ENCODE data around the gene IFT122. TPM values are rescaled to one million over a fixed set of nuclear protein-coding genes. Genes with fewer than 3 reads are reported as not detected.
"Not testable (repeated sequence)": the region's sequence is repeated elsewhere in the genome, so short reads cannot be mapped to it uniquely, and the experiment has no call there.

Gene IFT122
- total RNA-seq, 2 experiments from 2014 or later, result 21.6 to 37.0 TPM

DNA sequence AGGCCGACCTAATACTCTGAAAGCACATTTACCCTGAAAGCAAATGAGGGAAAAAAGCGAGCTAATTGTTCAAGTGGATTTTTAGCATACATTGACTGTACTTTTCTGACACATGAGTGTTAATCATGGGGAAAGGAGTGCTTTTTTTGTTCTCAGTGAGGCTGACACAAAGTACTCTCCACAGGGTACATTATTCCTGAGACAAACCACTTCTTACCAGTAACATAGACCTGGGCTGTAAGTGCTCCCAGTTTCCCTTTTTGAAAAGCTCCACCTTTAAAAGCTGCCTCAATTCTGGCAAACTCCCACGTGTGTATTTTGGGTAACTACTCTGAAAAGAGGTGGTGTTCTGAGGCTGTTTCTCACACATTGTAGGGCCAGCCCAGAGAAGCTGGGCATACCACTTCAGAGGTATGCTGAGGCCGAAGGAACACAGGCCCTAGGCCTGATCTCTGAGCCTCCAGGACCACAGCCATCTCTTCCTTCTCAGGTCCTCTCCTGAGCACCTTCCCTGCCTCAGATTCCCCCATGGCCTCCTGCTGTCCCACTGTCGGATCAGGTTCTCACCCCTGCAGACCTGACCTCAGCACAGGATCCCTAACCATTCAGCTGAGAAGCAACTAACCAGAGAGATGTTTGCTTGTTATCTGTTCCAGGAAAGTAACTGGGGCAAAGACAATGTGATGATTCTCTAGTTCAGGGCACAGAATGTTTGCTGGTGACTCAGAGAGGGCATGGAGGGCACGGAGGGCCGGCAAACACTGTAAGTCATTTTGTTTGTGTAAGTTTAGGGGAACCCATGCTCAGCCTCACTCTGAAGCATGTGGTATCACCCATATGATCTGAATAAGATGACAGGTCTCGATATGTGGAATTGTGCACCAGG, 58.8 kb downstream of the IFT122 start:
- CTCF ChIA-PET (ENCODE audit: unreplicated experiment); DNase-seq (ENCODE audit: low spot score); H3K27ac ChIP-seq (ENCODE audit: low read depth, low read length, poor library complexity, severe bottlenecking); H3K4me3 ChIP-seq (ENCODE audit: low read depth, low read length, poor library complexity, severe bottlenecking); BruUV-seq (replicated peaks); H3K4me2 ChIP-seq (ENCODE audit: low read length); H3K4me1 ChIP-seq (ENCODE audit: insufficient read depth, low read length, poor library complexity, severe bottlenecking); H2AFZ ChIP-seq (ENCODE audit: low read length); H4K20me1 ChIP-seq (ENCODE audit: insufficient read depth, low read length); H3K9me3 ChIP-seq (ENCODE audit: low read length); POLR2A ChIA-PET; H3K79me2 ChIP-seq (ENCODE audit: insufficient read depth, low read depth, low read length); H3K36me3 ChIP-seq (ENCODE audit: insufficient read depth, low read length); intact Hi-C loops (cut with micrococcal nuclease; ENCODE audit: unreplicated experiment); H3K9me2 ChIP-seq (ENCODE audit: insufficient read depth, low read length): not testable (repeated sequence)

DNA sequence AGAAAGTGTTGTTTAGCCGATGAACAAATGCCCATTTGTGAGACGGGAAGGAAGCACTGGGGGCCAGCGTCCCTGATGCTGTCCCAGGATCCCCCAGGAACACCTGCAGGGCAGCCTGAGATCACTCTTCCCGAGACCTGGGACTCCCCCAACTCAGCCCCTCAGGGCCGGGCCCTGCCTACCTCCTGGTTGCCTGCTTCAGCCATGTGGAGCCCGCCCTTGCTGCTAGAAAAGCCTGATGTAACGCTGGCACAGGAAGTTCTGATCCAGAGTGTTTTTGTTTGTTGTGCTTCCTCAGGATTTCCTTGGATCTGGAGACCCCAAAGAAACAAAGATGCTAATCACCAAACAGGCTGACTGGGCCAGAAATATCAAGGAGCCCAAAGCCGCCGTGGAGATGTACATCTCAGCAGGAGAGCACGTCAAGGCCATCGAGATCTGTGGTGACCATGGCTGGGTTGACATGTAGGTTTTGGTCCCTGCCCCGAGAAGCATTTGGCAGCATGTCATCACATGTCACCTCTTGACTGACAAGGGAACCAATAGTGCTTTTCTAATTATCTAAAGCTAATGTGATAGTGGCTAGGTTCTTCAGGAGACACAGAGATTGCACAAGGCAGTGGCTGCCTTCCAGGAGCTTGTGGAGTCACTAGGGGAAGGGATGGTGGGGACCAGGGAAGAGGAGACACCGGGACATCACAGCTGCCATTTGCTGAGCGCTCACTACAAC, 59.7 kb downstream of the IFT122 start:
- DNase-seq (ENCODE audit: low spot score); intact Hi-C loops (cut with micrococcal nuclease; ENCODE audit: unreplicated experiment); H3K79me2 ChIP-seq (ENCODE audit: insufficient read depth, low read depth, low read length); H3K36me3 ChIP-seq (ENCODE audit: insufficient read depth, low read length); H4K20me1 ChIP-seq (ENCODE audit: insufficient read depth, low read length); POLR2A ChIA-PET; BruUV-seq (replicated peaks); H3K9me2 ChIP-seq (ENCODE audit: insufficient read depth, low read length); H3K4me1 ChIP-seq (ENCODE audit: insufficient read depth, low read length, poor library complexity, severe bottlenecking); H3K9me3 ChIP-seq (ENCODE audit: low read length); H2AFZ ChIP-seq (ENCODE audit: low read length); H3K27ac ChIP-seq (ENCODE audit: low read depth, low read length, poor library complexity, severe bottlenecking); H3K4me2 ChIP-seq (ENCODE audit: low read length); H3K4me3 ChIP-seq (ENCODE audit: low read depth, low read length, poor library complexity, severe bottlenecking): not testable (repeated sequence)
- CTCF ChIA-PET (ENCODE audit: unreplicated experiment), result interaction anchor here (0.6 kb wide), 1 partner anchor 125 kb away, joined by 4 read pairs; no protein-coding TSS in a partner anchor

DNA sequence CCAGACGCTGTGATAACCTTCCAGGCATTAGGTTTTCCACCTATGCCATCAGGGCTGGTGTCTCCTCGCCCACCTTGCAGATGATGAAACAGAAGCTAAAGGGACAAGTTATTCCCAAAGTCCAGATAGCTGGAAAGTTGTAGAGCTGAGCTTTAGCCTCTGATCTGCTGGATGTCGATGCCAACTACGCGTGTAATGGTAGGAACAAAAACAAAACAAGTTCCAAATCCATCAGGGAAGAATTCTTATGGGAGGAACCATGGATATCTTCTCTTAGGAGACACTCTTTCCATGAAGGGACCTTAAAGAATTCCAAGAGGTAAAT, 60.3 kb downstream of the IFT122 start:
- ChIA-PET CTCF (ENCODE audit: unreplicated experiment) (interaction anchor here (0.6 kb wide), 1 partner anchor 124 kb away, joined by 4 read pairs; no protein-coding TSS in a partner anchor), POLR2A (no interaction called here)
- Histone ChIP-seq H3K79me2 (ENCODE audit: insufficient read depth, low read depth, low read length) (no peaks in the 10 kb centered on the region), H3K36me3 (ENCODE audit: insufficient read depth, low read length) (peaks cover 7% of the 10 kb centered on the region; the same call in 1 of the 2 replicates), H4K20me1 (ENCODE audit: insufficient read depth, low read length) (no peaks in the 10 kb centered on the region), H3K9me3 (ENCODE audit: low read length) (no peaks in the 10 kb centered on the region), H2AFZ (ENCODE audit: low read length) (no peak overlapping the region), H3K4me1 (ENCODE audit: insufficient read depth, low read length, poor library complexity, severe bottlenecking) (no peaks in the 10 kb centered on the region), H3K9me2 (ENCODE audit: insufficient read depth, low read length) (no peaks in the 10 kb centered on the region), H3K27ac (ENCODE audit: low read depth, low read length, poor library complexity, severe bottlenecking) (no peak overlapping the region), H3K4me2 (ENCODE audit: low read length) (no peak overlapping the region), H3K4me3 (ENCODE audit: low read depth, low read length, poor library complexity, severe bottlenecking) (no peak overlapping the region)
- BruUV-seq (replicated peaks), result no TSS peak
- TF ChIP-seq, protein P1, sequence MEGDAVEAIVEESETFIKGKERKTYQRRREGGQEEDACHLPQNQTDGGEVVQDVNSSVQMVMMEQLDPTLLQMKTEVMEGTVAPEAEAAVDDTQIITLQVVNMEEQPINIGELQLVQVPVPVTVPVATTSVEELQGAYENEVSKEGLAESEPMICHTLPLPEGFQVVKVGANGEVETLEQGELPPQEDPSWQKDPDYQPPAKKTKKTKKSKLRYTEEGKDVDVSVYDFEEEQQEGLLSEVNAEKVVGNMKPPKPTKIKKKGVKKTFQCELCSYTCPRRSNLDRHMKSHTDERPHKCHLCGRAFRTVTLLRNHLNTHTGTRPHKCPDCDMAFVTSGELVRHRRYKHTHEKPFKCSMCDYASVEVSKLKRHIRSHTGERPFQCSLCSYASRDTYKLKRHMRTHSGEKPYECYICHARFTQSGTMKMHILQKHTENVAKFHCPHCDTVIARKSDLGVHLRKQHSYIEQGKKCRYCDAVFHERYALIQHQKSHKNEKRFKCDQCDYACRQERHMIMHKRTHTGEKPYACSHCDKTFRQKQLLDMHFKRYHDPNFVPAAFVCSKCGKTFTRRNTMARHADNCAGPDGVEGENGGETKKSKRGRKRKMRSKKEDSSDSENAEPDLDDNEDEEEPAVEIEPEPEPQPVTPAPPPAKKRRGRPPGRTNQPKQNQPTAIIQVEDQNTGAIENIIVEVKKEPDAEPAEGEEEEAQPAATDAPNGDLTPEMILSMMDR (conservative IDR thresholded peaks at IDR 0.05; ENCODE audit: low read length), result no peak
- TF ChIP-seq EZH2phosphoT487 (IDR thresholded peaks at IDR 0.05; ENCODE audit: borderline replicate concordance, low read depth, low read length), result no peak
- intact Hi-C loops (cut with micrococcal nuclease; ENCODE audit: unreplicated experiment), result no loop called here
- DNase-seq (ENCODE audit: low spot score), result no peak
